Esophagus muscularis mucosa (tissue), 4 donors: ENCODE data around the gene MGAT1.

Experiments
- CTCF ChIP-seq, 3 experiments: fragments of 200-600 bp in 2 of 3; fragments of 450-650 bp in 1 of 3; sonication (generic) in 2 of 3; IDR thresholded peaks; one replicate each; pipeline ENCODE4 v1.5.1; 2017 to 2019; ENCODE audit warnings: antibody characterized with exemption in 3 of 3, mild to moderate bottlenecking in 2 of 3, moderate library complexity in 1 of 3
- EP300 ChIP-seq: sonication (generic); formaldehyde crosslinking; IDR thresholded peaks from one replicate; pipeline ENCODE4 v1.6.1; 2017; ENCODE audit warnings: antibody characterized with exemption
- POLR2A ChIP-seq: fragments of 450-650 bp; IDR thresholded peaks from one replicate; pipeline ENCODE4 v1.6.1; 2017; ENCODE audit warnings: antibody characterized with exemption, moderate library complexity, mild to moderate bottlenecking, low read depth
- POLR2AphosphoS5 ChIP-seq, 2 donors: sonication (generic); formaldehyde crosslinking; IDR thresholded peaks; one replicate each; pipeline ENCODE4 v1.6.1; 2017; ENCODE audit warnings: antibody characterized with exemption in 2 of 2

DNA sequence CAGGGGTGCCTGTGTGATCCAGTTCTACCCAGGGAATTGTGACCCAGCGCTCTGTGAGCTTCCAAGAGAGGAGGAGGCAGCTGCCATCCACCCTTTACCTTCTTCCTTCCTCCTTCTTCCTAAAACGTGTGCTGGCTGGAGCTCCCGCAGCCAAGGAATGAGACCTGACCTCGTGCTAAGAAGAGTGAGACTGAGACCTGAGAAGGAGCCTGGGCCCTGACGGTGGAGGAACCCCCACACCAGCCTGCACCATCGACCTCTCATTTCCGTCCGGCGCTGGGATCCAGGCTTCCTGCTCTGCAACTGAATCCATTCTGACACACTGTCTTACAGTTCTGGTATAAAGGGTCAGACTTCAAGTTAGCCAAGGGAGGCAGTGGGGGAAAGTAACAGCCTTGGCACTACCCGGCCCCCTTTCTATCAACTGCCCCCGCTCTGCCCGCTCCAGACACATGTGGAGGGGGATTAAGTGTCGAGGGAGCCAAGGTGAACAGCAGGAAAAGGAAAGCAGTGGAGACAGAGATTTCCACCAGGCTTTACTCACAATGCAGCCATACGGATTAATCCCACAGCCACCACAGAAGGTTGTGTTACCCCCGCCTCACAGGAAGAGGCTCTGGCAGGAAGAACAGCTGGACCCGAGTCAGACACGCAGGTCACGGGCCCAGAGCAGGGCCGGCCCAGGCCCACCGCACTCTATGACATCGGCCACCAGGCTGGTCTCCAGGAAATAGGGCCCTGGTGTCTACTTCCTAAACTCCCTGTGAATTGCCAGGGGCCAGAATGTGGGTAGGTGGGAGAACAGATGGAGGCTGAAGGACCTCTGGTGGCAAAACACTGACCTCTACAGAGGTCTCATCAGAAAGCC is 15.8 kb downstream of the MGAT1 start:
- TF ChIP-seq EP300 (no peak), CTCF (IDR thresholded peaks at IDR 0.05) (no peak), POLR2A (no peak), POLR2AphosphoS5 (IDR thresholded peaks at IDR 0.05) (peak in 1 of 2 donors; percentile 6)
